Measurements from ENCODE around the gene ADAMTSL4.

ADAMTSL4 gene

DNA sequence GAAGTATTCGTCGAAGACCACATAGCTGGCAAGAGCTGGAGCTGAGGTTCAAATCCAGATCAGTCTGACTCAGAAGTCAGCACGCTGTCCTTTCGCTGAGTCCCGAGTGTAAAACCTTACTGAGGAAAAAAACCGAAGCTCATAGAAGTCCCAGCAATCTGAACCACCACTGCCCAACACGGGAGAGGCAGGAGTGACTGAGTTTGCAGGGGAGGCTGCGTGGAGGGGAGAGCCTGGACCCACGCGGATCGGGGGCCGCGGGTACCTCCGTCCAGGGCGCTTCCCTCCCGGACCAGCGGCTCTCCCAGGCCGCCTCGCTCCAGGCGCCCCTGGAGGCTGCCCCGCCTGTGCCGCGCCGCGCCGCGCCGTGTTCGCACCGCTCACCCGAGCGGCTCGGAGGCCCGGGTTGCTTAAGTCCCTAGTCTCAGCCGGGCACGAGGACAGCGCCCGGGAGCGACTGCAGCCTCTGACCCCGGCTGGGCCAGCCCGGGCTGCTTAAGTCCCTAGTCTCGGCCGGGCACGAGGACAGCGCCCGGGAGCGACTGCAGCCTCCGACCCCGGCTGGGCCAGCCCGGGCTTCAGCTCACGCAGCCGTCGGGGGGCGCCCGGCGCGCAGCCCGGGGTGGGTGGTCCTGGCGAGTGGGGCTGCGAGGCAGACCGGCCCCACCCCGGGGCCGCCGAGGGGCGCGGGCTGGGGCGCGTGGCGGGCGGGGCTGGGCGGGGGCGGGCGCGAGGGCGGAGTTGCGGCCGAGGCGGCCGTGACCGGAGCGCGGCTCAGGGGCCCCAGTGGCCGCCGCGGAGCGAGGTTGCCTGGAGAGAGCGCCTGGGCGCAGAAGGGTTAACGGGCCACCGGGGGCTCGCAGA lies at the start of gene ADAMTSL4:
Gene ADAMTSL4, plus strand, starts transcription at position 777 of the 864 bp plus-strand sequence. CDS start 2,881 bp downstream, outside the sequence.
- peak within 1 kb of the TSS; percentile 53 for H3K4me3 ChIP-seq (ENCODE audit: low read depth, low read length)
- no peak for TF ChIP-seq CTCF (IDR thresholded peaks at IDR 0.05; ENCODE audit: control insufficient read depth, extremely low read depth, insufficient read depth)
- DNase-seq (ENCODE audit: low read depth), result no peak

- no peak for DNase-seq (ENCODE audit: low read depth)
- no peak overlapping the region for H3K4me3 ChIP-seq (ENCODE audit: low read depth, low read length)
- no peak for TF ChIP-seq CTCF (IDR thresholded peaks at IDR 0.05; ENCODE audit: control insufficient read depth, extremely low read depth, insufficient read depth)
These were observed 43.8 kb upstream of the ADAMTSL4 start for GRCh38 chr1:150505431-150505830.

DNA sequence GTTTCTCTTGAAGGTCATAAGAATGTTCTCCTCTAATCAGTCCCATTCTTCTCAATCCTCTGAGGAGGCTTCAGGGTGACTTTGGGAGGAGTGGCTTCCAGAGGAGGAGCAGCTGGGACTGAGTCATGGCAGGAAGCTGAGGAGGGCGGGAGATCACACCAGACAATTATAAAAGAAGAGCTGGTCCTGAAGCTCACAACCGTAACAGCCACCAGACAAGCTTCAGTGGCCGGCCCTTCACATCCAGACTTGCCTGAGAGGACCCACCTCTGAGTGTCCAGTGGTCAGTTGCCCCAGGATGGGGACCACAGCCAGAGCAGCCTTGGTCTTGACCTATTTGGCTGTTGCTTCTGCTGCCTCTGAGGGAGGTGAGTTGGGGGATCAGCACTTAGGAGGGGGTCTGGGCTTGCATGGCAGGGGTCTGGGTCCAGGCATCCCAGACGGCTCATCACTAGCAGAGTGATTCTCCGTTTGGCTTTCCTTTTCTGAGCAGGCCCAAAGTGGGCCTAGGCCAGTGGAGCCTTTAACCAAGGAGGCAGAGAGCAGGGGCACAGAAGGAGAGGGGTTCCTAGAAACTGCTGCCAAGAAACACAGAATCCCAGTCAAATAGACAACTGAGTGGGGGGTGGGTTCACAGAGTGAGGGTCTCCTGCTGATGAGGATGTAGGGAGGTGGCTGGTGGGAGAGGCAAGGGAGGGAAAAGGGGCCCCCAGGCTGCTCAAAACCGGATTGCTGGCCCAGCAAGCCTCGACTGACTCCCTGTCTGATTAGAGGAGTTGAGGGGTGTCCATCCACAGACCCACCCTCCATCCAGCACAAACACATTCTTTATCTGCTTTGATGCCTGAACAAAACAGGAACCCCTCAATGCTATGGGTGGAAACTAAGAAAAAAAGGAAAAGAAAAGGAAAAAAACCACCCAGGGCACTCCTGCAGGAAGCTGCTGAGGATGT lies 41.0 kb upstream of the ADAMTSL4 start, which contains the start of gene ECM1:
Gene ECM1, plus strand, starts transcription at position 198 of the 953 bp plus-strand sequence. Its CDS starts 101 bp downstream, at position 299.
- TF ChIP-seq CTCF (IDR thresholded peaks at IDR 0.05; ENCODE audit: control insufficient read depth, extremely low read depth, insufficient read depth), result no peak
- no peak for DNase-seq (ENCODE audit: low read depth)
- no peak within 1 kb of the TSS for H3K4me3 ChIP-seq (ENCODE audit: low read depth, low read length)

DNA sequence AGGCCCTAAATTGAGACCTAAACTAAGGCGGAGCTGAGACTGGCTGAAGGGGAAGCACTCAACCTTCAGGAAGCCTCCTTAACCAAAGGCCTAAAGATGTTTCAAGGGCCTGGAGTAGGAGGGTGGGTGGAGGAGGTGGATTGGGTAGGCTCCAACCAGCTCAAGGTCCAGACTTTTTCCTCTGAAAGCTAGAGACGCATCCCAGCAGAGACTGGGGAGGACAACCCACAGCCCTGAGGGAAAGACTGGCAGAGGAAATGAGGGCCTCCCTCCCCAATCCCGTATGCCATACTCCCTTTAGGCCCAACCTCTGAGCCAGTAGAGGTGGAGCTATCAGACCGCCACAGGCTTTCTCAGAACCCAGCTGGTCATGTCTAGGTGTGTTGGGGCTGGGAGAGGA lies 40.2 kb upstream of the ADAMTSL4 start:
- no peak overlapping the region for H3K4me3 ChIP-seq (ENCODE audit: low read depth, low read length)
- TF ChIP-seq CTCF (IDR thresholded peaks at IDR 0.05; ENCODE audit: control insufficient read depth, extremely low read depth, insufficient read depth), result no peak
- no peak for DNase-seq (ENCODE audit: low read depth)

GRCh38 chr1:150511551-150511950 lies 37.7 kb upstream of the ADAMTSL4 start:
- DNase-seq (ENCODE audit: low read depth), result no peak
- no peak overlapping the region for H3K4me3 ChIP-seq (ENCODE audit: low read depth, low read length)
- TF ChIP-seq CTCF (IDR thresholded peaks at IDR 0.05; ENCODE audit: control insufficient read depth, extremely low read depth, insufficient read depth), result no peak

DNA sequence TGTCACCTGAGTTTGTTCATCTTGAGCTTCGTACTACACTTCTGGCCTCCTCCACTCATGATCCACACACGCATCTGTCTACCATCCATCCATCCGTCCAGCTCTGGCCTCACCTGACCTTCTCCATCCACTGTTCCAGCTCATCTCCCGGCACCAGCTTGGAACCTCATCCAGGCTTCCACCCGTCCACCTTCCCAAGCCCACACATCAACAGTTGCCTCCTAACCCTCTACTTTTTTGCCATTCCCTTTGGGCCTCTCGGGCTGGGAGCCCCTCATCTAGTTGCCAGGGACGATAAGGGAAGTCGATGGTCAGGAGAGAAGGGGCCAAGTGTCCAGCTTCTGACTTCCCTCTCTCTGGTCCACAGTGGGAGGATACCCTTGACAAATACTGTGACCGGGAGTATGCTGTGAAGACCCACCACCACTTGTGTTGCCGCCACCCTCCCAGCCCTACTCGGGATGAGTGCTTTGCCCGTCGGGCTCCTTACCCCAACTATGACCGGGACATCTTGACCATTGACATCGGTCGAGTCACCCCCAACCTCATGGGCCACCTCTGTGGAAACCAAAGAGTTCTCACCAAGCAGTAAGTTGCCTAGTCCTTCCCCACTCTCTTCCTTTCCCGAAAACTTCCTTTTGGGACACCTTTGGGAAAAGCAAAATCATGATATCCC lies 37.1 kb upstream of the ADAMTSL4 start:
- H3K4me3 ChIP-seq (ENCODE audit: low read depth, low read length), result no peak overlapping the region
- no peak for TF ChIP-seq CTCF (IDR thresholded peaks at IDR 0.05; ENCODE audit: control insufficient read depth, extremely low read depth, insufficient read depth)
- no peak for DNase-seq (ENCODE audit: low read depth)
